Lung (tissue), 12 donors: ENCODE measurements around the gene DST. TPM values are rescaled to one million over a fixed set of nuclear protein-coding genes. Genes with fewer than 3 reads are reported as not detected.

Experiments used
- ATAC-seq: fragments of 200-7000 bp; cut with Tn5 transposase; one replicate; pipeline ENCODE4 v1.9.1; 2020; ENCODE audit warnings: moderate number of reproducible peaks; ENCODE audit not compliant: insufficient read depth, low FRiP score
- DNase-seq, 3 donors: peaks; one replicate each; pipeline ENCODE4 v3.0.0-alpha.2; 2013 to 2017
- H3K27ac ChIP-seq, 2 donors: one replicate each; pipeline ENCODE4 v1.5.1; 2013; ENCODE audit warnings: mild to moderate bottlenecking in 2 of 2, moderate library complexity in 2 of 2, control low read depth in 1 of 2, inconsistent platforms in 1 of 2, low read depth in 1 of 2, low read length in 1 of 2
- H3K27me3 ChIP-seq, 3 donors: one replicate each; pipeline ENCODE4 v1.5.1; 2013; ENCODE audit warnings: low read length in 2 of 3; ENCODE audit not compliant: control insufficient read depth in 3 of 3, insufficient read depth in 3 of 3
- H3K36me3 ChIP-seq, 4 donors: one replicate each; pipeline ENCODE4 v1.5.1; 2013; ENCODE audit warnings: low read length in 4 of 4, mild to moderate bottlenecking in 1 of 4, moderate library complexity in 1 of 4; ENCODE audit not compliant: control insufficient read depth in 4 of 4, insufficient read depth in 4 of 4
- H3K4me1 ChIP-seq, 5 donors: one replicate each; pipeline ENCODE4 v1.5.1; 2013; ENCODE audit warnings: low read length in 5 of 5, mild to moderate bottlenecking in 2 of 5, moderate library complexity in 1 of 5; ENCODE audit not compliant: control insufficient read depth in 5 of 5, insufficient read depth in 5 of 5
- H3K4me3 ChIP-seq: one replicate; pipeline ENCODE4 v1.5.1; 2013; ENCODE audit warnings: mild to moderate bottlenecking, control low read depth, moderate library complexity
- H3K9ac ChIP-seq, 2 donors: one replicate each; pipeline ENCODE4 v1.5.1; 2013; ENCODE audit warnings: low read length in 2 of 2, control low read depth in 1 of 2; ENCODE audit not compliant: insufficient read depth in 1 of 2
- H3K9me3 ChIP-seq, 4 donors: one replicate each; pipeline ENCODE4 v1.5.1; 2013; ENCODE audit warnings: low read length in 3 of 4, mild to moderate bottlenecking in 1 of 4, moderate library complexity in 1 of 4; ENCODE audit not compliant: control insufficient read depth in 4 of 4, insufficient read depth in 3 of 4
- CTCF ChIP-seq: IDR thresholded peaks from 2 replicates; pipeline ENCODE4 v1.5.1; 2012; ENCODE audit warnings: mild to moderate bottlenecking; ENCODE audit errors: control extremely low read depth, extremely low read depth
- WGBS, 2 donors: extraction: QIAGEN DNeasy Blood & Tissue Kit; methylation state at CpG; one replicate each; pipeline ENCODE4 v1.1.7; 2013; 5-methylcytosine and 5-hydroxymethylcytosine counted together
- polyA plus RNA-seq, 2 donors: library from polyadenylated mRNA; stranded (reverse); fragments of 200-250 nt; gene quantifications; one replicate each; pipeline ENCODE4 v1.2.1, GENCODE V29; 2013
- total RNA-seq, 2 donors: library from RNA; depleted of rRNA in 1 of 2; stranded (reverse); fragments of >200 nt in 1 of 2; gene quantifications; one replicate each; pipeline ENCODE4 v1.2.1, GENCODE V29; 2014 to 2021
- donor health status: control.
- donor health status: control.
- donor health status: Bipolar disorder and iron deficiency.
- donor health status: healthy.
- donor health status: DM: yes; HTN: yes; CAD: no.

Gene DST
- total and polyA plus RNA-seq, 4 donors, result 40.7 to 835 (median 201) TPM

DNA sequence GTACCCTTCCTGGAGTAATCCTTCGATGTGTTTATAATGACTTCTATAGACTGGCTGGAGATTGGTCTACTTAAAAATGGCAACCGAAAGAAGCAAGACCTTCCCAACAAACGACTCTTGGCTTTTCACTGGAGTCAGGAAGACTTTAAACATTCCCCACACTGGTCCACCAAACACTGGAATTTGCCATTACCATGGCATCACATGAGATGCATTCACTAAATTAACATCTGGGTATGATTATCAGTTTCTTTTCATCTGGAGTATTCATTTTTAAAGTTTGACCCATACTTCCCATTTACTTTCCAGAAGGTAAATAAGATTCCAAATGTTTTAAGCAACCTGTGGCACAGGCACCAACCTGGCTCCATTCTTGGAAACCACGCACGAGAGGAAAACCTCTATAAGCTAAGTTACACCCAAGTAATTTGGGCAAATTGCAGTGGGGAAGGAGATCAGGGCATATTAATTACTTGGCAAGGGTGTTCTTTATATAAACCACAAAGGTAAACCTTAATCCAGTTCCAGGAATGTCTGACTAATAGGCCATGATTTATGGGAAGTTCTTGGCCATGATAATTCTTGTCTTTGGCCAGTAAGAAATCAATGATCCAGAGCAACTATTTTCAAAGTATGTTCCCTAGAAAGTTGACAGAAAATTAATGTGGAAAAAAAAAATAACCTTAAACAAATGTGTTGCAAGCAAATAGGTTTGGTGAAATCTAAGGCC is 205.4 kb downstream of the DST start:
- DNase-seq, result no peak
- Histone ChIP-seq H3K27ac (no peak overlapping the region), H3K27me3 (no peaks in the 10 kb centered on the region), H3K9ac (no peak overlapping the region), H3K4me1 (no peaks in the 10 kb centered on the region), H3K4me3 (no peak overlapping the region), H3K9me3 (peaks cover 0 to 5% (median 3%) of the 10 kb centered on the region in 4 donors), H3K36me3 (no peaks in the 10 kb centered on the region)
- ATAC-seq, result no peak
- 81 to 89% methylated on average over 5 of the region's 5 CpGs for WGBS, 2 donors
- no peak for TF ChIP-seq CTCF

DNA sequence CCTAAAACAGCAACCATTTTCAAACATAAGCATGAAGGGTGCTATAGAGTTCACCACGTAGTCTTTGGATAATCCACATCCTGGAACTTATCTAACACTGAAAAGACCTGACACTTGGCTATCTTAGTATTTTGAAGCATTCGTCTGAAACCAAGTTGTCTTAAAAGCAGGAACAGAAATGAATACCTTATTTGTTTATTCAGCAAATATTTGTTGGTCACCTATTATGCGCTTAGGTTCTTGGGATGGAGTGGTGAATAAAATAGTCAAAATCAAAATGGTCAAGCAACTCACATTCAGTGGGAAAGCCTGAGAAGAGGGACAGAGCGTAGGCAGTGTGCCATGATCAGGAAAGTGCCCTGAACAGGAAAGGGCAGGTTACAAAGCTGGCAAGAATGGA is 206.9 kb downstream of the DST start:
- no peaks in the 10 kb centered on the region for H3K36me3 ChIP-seq
- no peak for ATAC-seq
- no peak overlapping the region for H3K27ac ChIP-seq
- no peak for TF ChIP-seq CTCF
- H3K4me3 ChIP-seq, result no peak overlapping the region
- 78 to 82% methylated on average over 4 of the region's 4 CpGs for WGBS, 2 donors
- peaks cover 0 to 5% (median 3%) of the 10 kb centered on the region in 4 donors for H3K9me3 ChIP-seq
- no peaks in the 10 kb centered on the region for H3K4me1 ChIP-seq
- H3K9ac ChIP-seq, result no peak overlapping the region
- DNase-seq, result no peak
- no peaks in the 10 kb centered on the region for H3K27me3 ChIP-seq

DNA sequence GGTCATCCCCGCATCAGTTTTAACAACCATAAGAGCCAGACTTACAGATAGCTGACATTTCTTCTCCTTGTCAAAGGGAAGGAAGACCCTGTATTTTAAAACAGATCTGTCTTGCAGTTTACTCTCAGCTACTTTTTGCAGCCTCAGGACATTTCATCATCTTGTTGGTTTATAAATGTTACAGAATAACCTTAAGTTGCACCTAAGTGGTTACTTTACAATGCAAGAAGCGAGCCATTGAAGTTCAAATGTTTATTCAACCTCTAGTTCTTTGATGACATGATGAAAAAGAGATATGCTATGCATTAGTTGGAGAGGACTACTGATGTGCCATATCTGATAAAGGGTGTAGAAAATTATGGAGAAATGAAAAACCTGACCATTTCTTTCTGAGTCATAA is 207.4 kb downstream of the DST start:
- H3K36me3 ChIP-seq, result no peaks in the 10 kb centered on the region
- 80 to 84% methylated on average over 2 of the region's 2 CpGs for WGBS, 2 donors
- no peak for TF ChIP-seq CTCF

DNA sequence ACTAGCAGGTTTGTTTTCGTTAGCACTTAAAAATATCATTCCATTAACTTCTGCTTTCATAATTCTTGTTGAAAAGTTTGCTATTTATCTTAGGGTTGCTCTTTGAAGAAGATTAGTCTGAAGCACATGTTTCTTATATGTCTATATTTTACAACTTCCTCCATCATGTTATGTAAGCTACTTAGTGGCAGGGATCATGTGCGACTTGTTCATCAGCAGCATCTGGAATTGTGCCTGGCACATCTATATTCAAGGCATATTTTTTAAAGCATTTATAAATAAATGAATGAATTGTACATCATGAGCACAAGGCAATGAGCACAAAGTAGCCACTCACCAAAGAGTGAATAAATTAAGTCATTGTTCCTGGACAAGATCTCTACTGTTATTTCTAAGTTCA is 208.1 kb downstream of the DST start:
- ATAC-seq, result no peak
- WGBS, 2 donors, result 92 to 94% methylated on average over 2 of the region's 2 CpGs

More for the DNA sequence above, 207.4 kb downstream of the DST start:
- Histone ChIP-seq H3K9me3 (peaks cover 0 to 4% (median 3%) of the 10 kb centered on the region in 4 donors), H3K27me3 (no peaks in the 10 kb centered on the region), H3K4me3 (no peak overlapping the region), H3K9ac (no peak overlapping the region), H3K27ac (no peak overlapping the region), H3K4me1 (no peaks in the 10 kb centered on the region)
- ATAC-seq, result no peak
- DNase-seq, result no peak

More for the DNA sequence above, 208.1 kb downstream of the DST start:
- H3K27me3 ChIP-seq, result no peaks in the 10 kb centered on the region
- peaks cover 0 to 3% (median 2%) of the 10 kb centered on the region in 4 donors for H3K9me3 ChIP-seq
- H3K27ac ChIP-seq, result no peak overlapping the region
- H3K4me3 ChIP-seq, result no peak overlapping the region
- no peak overlapping the region for H3K9ac ChIP-seq
- no peaks in the 10 kb centered on the region for H3K4me1 ChIP-seq
- no peak for DNase-seq
- no peaks in the 10 kb centered on the region for H3K36me3 ChIP-seq
- TF ChIP-seq CTCF, result no peak
